Breast epithelium (tissue), 3 donors: ENCODE data around the gene DYSF.

Experiments
- CTCF ChIP-seq, 3 donors: fragments of 450-650 bp; IDR thresholded peaks; one replicate each; pipeline ENCODE4 v1.5.1; 2016 to 2017; ENCODE audit warnings: antibody characterized with exemption in 3 of 3, mild to moderate bottlenecking in 3 of 3, moderate library complexity in 3 of 3
- POLR2A ChIP-seq: fragments of 450-650 bp; IDR thresholded peaks from one replicate; pipeline ENCODE4 v1.6.1; 2016; ENCODE audit warnings: antibody characterized with exemption, mild to moderate bottlenecking, moderate library complexity
- POLR2AphosphoS5 ChIP-seq, 3 donors: sonication (generic); formaldehyde crosslinking; IDR thresholded peaks; one replicate each; pipeline ENCODE4 v1.6.1; 2017; ENCODE audit warnings: antibody characterized with exemption in 3 of 3

- TF ChIP-seq POLR2AphosphoS5 (IDR thresholded peaks at IDR 0.05), result no peak
- no peak for TF ChIP-seq CTCF (IDR thresholded peaks at IDR 0.05)
- TF ChIP-seq POLR2A, result no peak
Measured at GRCh38 chr2:71570511-71570910, 117.2 kb downstream of the DYSF start.
